Esophagus squamous epithelium (tissue), 5 donors: ENCODE data around the gene THOC7. TPM values are rescaled to one million over a fixed set of nuclear protein-coding genes. Genes with fewer than 3 reads are reported as not detected.

ENCODE experiments used
- DNase-seq: peaks from one replicate; lab custom pipeline; 2025; lab: John Stamatoyannopoulos, UW
- H3K27ac ChIP-seq, 4 donors: fragments of 200-600 bp; sonication (generic); one replicate each; pipeline ENCODE4 v1.5.1; 2016 to 2019; ENCODE audit warnings: mild to moderate bottlenecking in 1 of 4
- H3K27me3 ChIP-seq, 4 donors: fragments of 200-600 bp; sonication (generic); 1 replicate in 3 of 4; 2 replicates in 1 of 4; pipeline versions ENCODE4 v1.5.1 to v1.6.0; 2017 to 2021; ENCODE audit warnings: antibody characterized with exemption in 1 of 4
- H3K36me3 ChIP-seq, 3 donors: fragments of 200-600 bp; sonication (generic); one replicate each; pipeline ENCODE4 v1.5.1; 2016 to 2019
- H3K4me1 ChIP-seq, 3 donors: fragments of 200-600 bp; sonication (generic); one replicate each; pipeline ENCODE4 v1.5.1; 2017 to 2019
- H3K4me3 ChIP-seq, 4 donors: fragments of 200-600 bp; sonication (generic); 1 replicate in 3 of 4; 2 replicates in 1 of 4; pipeline ENCODE4 v1.5.1; 2016 to 2019; ENCODE audit warnings: mild to moderate bottlenecking in 2 of 4, moderate library complexity in 1 of 4
- H3K9me3 ChIP-seq, 3 donors: fragments of 200-600 bp; sonication (generic); one replicate each; pipeline ENCODE4 v1.5.1; 2016 to 2019
- POLR2A ChIP-seq, 4 donors: fragments of 450-650 bp; IDR thresholded peaks; one replicate each; pipeline ENCODE4 v1.6.1; 2017; ENCODE audit warnings: antibody characterized with exemption in 4 of 4, mild to moderate bottlenecking in 4 of 4, moderate library complexity in 3 of 4
- WGBS, 2 donors: methylation state at CpG; one replicate each; pipeline ENCODE4 v1.1.5; 2018; 5-methylcytosine and 5-hydroxymethylcytosine counted together
- intact Hi-C: fragments of 100-400 bp; cut with DNase I; formaldehyde crosslinking; loops from one replicate; pipeline ENCODE4 v1.15.0; 2022
- total RNA-seq, 4 donors: library from RNA; depleted of rRNA; stranded (reverse); fragments of >200 nt; gene quantifications; one replicate each; pipeline ENCODE4 v1.1.0, GENCODE V29; 2016
- TF ChIP-seq, protein P1 (sequence below), 6 experiments: fragments of 450-650 bp in 4 of 6; fragments of 200-600 bp in 2 of 6; sonication (generic) in 2 of 6; IDR thresholded peaks; one replicate each; pipeline ENCODE4 v1.5.1; 2016 to 2019; ENCODE audit warnings: antibody characterized with exemption in 6 of 6, mild to moderate bottlenecking in 4 of 6, moderate library complexity in 4 of 6
- donor health status: DM: yes; HTN: yes; CAD: no.

THOC7 gene
- total RNA-seq, result 10 to 100 TPM; 50.9 to 86.9 (median 75.9) TPM

GRCh38 chr3:63863150-63864007 lies at the start of gene THOC7, which contains the start of gene ATXN7:
THOC7 (minus strand) TSS chr3:63863805; CDS start chr3:63863790, 15 bp downstream.
ATXN7 (plus strand) TSS chr3:63863867; CDS start chr3:63912599, 48,732 bp downstream.
- Histone ChIP-seq H3K27ac (peak within 1 kb of the TSS; percentile 94 to 99 (median 96)), H3K4me3 (peak within 1 kb of the TSS; percentile 97 to 99 (median 98)), H3K36me3 (peaks cover 0 to 9% (median 0%) of the 10 kb centered on the region in 3 donors), H3K4me1 (peaks cover 3 to 34% (median 15%) of the 10 kb centered on the region in 3 donors), H3K27me3 (no peaks in the 10 kb centered on the region), H3K9me3 (no peaks in the 10 kb centered on the region)
- WGBS, 2 donors, result 0 to 1% methylated on average over 13 to 15 of the region's 98 CpGs
- DNase-seq, result no peak
- intact Hi-C loops, result no loop called here
- TF ChIP-seq, protein P1, sequence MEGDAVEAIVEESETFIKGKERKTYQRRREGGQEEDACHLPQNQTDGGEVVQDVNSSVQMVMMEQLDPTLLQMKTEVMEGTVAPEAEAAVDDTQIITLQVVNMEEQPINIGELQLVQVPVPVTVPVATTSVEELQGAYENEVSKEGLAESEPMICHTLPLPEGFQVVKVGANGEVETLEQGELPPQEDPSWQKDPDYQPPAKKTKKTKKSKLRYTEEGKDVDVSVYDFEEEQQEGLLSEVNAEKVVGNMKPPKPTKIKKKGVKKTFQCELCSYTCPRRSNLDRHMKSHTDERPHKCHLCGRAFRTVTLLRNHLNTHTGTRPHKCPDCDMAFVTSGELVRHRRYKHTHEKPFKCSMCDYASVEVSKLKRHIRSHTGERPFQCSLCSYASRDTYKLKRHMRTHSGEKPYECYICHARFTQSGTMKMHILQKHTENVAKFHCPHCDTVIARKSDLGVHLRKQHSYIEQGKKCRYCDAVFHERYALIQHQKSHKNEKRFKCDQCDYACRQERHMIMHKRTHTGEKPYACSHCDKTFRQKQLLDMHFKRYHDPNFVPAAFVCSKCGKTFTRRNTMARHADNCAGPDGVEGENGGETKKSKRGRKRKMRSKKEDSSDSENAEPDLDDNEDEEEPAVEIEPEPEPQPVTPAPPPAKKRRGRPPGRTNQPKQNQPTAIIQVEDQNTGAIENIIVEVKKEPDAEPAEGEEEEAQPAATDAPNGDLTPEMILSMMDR (IDR thresholded peaks at IDR 0.05), result no peak
- peak in 2 of 4 donors; percentile 12 to 41 for TF ChIP-seq POLR2A (IDR thresholded peaks at IDR 0.05)

GRCh38 chr3:63912768-63913588 lies 49.4 kb upstream of the THOC7 start:
- H3K27me3 ChIP-seq, result no peaks in the 10 kb centered on the region
- WGBS, 2 donors, result 11 to 18% methylated on average over 10 to 23 of the region's 46 CpGs
- DNase-seq, result no peak
- H3K27ac ChIP-seq, result peak overlapping the region; percentile 91 to 100 (median 100)
- intact Hi-C loops, result loop anchor here (10.0 kb wide), 1 partner anchor 82 kb away; no protein-coding TSS in a partner anchor
- no peaks in the 10 kb centered on the region for H3K9me3 ChIP-seq
- H3K36me3 ChIP-seq, result peaks cover 0 to 32% (median 5%) of the 10 kb centered on the region in 3 donors
- TF ChIP-seq POLR2A (IDR thresholded peaks at IDR 0.05), result no peak
- peaks cover 13 to 46% (median 21%) of the 10 kb centered on the region in 3 donors for H3K4me1 ChIP-seq
- H3K4me3 ChIP-seq, result peak overlapping the region; percentile 72 to 97 (median 94)

GRCh38 chr3:63911873-63912767 lies 48.5 kb upstream of the THOC7 start, which contains the start of gene SCAANT1:
SCAANT1 (minus strand) TSS chr3:63912383.
- peak within 1 kb of the TSS; percentile 72 to 97 (median 94) for H3K4me3 ChIP-seq
- intact Hi-C loops, result loop anchor here (10.0 kb wide), 1 partner anchor 83 kb away; no protein-coding TSS in a partner anchor
- peak; percentile 61 for DNase-seq
- TF ChIP-seq POLR2A (IDR thresholded peaks at IDR 0.05), result peak in 3 of 4 donors; percentile 35 to 71 (median 70)
- TF ChIP-seq, protein P1 (IDR thresholded peaks at IDR 0.05), result peak in 4 of 6 experiments; percentile 5 to 23 (median 17)
- H3K27me3 ChIP-seq, result no peaks in the 10 kb centered on the region
- peaks cover 13 to 42% (median 21%) of the 10 kb centered on the region in 3 donors for H3K4me1 ChIP-seq
- H3K36me3 ChIP-seq, result peaks cover 0 to 23% (median 5%) of the 10 kb centered on the region in 3 donors
- H3K27ac ChIP-seq, result peak within 1 kb of the TSS; percentile 91 to 100 (median 100)
- H3K9me3 ChIP-seq, result no peaks in the 10 kb centered on the region
- 3% methylated on average over 14 of the region's 115 CpGs; no CpG with 5 or more reads in 1 of the 2 donors for WGBS, 2 donors

DNA sequence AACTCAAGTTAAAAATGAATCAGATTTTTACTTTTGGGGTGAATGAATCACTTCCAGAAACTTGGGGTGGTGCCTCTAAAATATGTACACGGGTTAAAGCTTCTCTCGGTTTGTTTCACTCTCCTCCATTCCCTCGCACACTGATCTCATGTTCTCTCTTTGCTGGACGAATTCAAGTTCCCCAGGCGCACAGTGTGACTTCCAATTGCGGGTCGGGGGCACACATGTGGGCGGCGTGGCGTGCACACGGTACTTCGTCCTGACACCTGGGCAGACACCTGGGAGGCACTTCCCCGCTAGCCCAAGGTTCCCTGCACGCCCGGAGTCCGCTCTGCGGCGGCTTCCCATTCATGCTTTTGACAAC lies 47.9 kb upstream of the THOC7 start:
- 1 to 2% methylated on average over 11 to 12 of the region's 18 CpGs for WGBS, 2 donors
- no peak for DNase-seq
- Histone ChIP-seq H3K4me3 (peak overlapping the region; percentile 72 to 97 (median 94)), H3K9me3 (no peaks in the 10 kb centered on the region), H3K36me3 (peaks cover 0 to 17% (median 0%) of the 10 kb centered on the region in 3 donors), H3K27me3 (no peaks in the 10 kb centered on the region), H3K4me1 (peaks cover 13 to 42% (median 21%) of the 10 kb centered on the region in 3 donors), H3K27ac (peak overlapping the region; percentile 91 to 100 (median 100))
- TF ChIP-seq, protein P1 (IDR thresholded peaks at IDR 0.05), result no peak
- no peak for TF ChIP-seq POLR2A (IDR thresholded peaks at IDR 0.05)
- intact Hi-C loops, result loop anchor here (10.0 kb wide), 1 partner anchor 83 kb away; no protein-coding TSS in a partner anchor
